NCI-H1105 (cell line): ENCODE measurements around the gene LEFTY1.

Experiments used
- DNase-seq: peaks from one replicate; lab custom pipeline; 2025; lab: John Stamatoyannopoulos, UW

The LEFTY1 gene

GRCh38 chr1:225871359-225872074 is 17.4 kb downstream of the LEFTY1 start:
- DNase-seq, result no peak

DNA sequence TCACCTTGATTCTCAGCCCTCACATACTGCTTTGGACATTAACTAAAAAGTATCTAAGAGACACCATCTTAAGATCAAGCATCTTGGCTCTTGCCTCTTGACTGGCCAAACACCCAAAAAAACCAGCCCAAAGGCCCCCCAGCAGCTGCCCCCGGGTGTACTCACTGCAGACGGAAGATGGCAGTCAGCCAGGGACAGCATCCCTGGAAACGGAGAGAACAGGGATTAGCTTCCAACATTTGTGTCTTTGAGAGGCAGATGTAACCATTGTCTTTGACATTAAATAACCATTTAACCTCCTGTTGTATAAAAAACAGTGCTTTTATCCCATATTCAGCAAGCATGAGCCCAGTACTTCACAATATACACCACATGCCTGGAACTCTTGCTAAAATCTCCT is 18.0 kb downstream of the LEFTY1 start:
- DNase-seq, result peak; percentile 31

DNA sequence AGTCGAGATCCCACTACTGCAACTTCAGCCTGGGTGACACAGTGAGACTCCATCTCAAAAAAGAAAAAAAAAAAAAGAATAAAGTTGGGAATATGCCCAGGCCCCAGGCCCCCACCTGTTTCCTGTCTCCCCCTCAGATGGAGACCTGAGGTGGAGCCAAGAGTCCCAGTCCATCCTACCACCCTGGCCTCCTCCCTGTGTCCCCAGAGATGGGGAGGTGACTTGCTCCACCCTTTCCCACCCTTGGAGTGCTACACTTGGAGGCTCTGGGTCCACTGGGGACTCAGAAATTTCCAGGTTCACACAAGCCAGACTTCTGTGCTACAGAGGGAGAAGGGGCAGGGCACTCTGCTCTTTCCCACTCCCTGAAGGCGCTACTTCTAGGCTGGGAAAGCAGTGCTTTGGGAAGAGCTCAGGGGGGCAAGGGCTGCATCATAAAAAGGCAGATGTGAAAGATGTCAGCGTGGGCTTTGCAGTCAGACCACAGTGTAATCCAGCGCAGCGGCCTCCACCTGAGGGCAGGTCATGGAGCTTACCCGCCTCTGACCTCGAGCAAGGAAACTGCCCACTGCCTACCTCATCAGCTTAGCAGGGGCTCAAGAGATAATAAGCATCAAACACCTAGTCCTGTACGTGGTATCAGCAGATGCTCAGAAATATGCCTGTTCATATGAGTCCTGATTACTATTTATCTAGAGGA is 20.2 kb downstream of the LEFTY1 start:
- no peak for DNase-seq

DNA sequence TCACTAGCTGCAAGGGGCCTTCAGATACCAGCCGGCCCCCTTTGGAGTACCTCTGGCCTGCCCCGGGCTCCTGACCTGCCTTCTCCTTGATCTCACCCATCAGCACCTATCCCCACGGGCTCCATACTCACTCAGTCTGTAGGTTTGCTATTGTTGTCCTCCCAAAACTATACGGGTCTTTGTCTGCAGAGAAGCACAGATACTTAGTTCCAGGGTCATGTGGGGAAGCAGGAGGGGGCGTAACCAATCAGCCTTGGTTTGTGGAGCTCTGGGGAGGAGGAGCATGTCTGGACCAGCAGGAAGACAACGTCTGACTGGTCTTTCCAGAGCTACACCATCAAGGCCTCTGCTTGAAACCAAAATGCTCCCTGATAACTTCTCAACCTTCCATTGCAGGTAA is 22.0 kb downstream of the LEFTY1 start:
- no peak for DNase-seq

DNA sequence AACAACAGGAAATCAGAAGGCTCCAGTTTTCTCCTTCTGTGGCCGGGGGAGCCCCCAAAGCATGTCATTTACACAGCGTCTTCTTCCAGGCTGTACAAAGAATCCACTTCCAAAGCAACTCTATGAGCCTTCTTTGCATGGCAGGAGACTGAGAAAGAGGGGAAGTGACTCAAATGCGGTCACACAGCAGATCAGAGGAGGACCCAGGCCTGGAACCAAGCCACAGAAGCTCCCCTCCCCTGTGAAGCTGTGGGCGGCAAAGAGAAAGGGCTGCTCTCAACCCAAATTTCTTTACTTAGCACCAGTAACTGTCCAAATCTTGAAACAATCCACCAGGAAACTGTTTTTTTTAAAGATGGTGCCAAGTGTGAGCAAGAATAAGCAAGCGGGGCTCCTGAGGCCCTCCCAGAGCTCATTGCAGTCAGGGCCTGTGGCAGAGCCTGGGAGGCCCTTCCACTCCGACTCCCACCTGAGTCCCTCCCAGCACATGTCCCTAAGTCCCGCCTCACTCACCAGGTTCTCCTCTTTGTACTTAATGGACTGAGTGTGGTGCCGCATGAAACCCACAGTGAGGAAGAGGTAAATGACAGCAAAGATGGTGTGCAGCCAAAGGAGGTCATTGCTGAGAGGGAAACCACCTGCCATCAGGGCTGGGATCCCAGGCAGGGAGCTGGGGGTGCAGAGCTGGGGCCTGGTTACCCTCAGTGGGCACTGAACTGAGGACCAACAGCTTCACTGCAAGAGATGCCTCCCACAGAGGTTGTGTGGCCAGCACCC is 22.7 kb downstream of the LEFTY1 start:
- DNase-seq, result no peak

DNA sequence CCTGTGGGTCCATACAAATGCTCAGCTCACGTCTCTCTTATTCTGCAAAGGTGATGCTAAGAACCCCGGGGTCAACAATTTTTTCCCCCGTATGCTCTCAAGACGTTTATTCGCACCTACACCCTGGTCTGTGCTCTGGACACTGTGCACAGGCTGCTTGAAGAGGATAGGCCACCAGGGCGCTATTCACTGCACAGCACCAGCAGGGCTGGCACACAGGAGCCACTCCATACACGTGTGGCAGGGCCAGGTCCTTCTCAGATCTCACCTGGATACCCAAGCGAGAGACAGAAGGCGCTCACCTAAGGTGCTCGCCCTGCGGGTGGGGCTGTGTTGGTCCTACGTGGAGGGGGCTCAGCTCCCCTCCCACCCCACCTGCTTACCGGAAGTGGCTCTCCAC is 23.4 kb downstream of the LEFTY1 start:
- DNase-seq, result no peak

DNA sequence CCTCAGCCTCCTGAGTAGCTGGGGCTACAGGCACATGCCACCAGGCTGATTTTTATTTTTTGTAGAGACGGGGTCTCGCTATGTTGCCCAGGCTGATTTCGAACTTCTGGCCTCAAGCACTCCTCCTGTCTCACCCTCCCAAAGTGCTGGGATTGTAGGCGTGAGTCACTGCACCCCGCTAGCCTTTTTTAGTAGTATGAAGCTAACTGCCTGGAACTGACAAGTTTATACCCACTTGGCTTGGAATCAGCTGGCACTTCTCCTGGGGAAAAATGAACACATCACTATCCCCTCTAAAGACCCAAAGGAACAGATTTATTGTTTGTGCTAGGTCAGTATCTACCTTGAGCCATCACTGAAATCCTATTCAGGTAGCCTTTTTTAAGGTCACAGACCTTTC is 25.8 kb downstream of the LEFTY1 start:
- no peak for DNase-seq

- DNase-seq, result no peak
Measured at GRCh38 chr1:225862581-225862950, 26.4 kb downstream of the LEFTY1 start.

DNA sequence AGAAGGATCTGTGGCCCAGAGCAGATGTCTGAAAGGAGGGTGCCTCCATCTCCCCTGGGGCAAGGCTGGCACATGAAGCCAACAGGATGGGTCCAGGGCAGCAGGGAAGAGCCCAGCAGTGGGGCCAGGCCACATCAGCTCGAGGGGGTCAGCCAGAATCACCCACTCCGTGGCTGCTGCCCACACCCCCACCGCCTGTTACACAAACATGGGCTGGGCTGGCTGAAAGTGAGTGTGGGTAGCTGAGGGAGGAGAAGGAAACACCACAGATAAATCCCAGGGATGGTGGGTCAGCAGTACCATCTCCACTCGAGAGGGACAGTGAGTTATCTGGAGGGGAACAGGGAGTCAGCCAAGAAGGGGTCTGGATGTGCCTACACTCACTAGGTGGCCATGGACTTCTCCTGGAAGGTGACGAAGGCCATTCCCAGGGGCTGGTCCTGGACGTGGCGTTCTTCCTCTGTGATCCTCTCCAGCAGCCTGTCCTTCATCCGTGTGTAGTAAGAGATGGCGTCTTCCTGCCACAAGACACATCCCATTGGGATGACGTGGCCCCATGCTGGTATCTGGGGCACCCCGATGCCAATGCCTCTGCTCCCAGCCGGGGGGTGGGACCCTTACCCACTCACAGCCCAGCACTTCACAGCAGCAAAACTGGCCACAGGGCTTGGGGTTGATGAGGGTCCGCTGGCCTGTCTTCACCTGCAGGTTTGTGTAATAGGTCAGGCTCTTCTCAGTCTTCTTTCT is 26.9 kb downstream of the LEFTY1 start:
- DNase-seq, result no peak

- no peak for DNase-seq
Measured at GRCh38 chr1:225860876-225861441, 28.0 kb downstream of the LEFTY1 start.

GRCh38 chr1:225860107-225860506 is 28.8 kb downstream of the LEFTY1 start:
- DNase-seq, result no peak

GRCh38 chr1:225859151-225859550 is 29.8 kb downstream of the LEFTY1 start:
- no peak for DNase-seq

DNA sequence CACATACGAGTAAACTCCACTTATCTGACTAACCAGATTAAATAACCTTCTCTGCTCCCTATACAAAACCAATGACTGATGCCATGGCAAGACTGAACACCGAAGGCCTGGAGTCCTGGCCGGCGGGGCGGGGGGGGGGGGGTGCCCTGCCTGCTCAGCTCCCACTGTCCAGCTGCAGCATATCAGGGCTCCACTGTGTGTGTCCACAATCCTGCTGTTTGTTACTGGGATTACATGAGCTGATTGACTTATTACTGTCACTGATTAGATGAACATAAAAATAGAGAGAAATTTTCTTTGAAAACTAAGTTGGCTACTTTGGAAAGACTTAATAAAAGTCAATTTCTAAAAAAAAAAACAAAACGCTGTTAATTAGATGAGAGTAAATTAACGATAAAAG is 31.7 kb downstream of the LEFTY1 start:
- no peak for DNase-seq

- DNase-seq, result no peak
Measured at GRCh38 chr1:225855503-225856300, 33.2 kb downstream of the LEFTY1 start.

DNA sequence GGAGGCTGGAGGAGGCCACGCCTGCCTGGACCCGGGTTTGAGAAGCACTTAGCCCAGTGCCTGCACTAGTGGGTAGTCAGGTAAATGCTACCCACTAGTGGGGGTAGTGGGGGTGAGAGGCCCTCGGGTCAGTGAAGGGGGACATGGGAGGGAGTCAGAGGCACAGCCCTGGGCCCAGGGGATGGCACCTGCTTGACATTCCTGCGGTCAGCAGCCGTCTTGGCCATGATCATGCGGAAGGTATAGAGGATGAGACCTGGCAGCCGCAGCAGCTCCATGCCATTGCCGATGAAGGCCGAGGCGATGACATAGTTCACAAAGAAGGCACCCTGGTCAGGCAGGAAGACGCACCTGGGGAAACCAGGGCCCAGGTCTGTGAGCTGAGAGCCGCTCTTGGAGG is 35.5 kb downstream of the LEFTY1 start:
- DNase-seq, result no peak

DNA sequence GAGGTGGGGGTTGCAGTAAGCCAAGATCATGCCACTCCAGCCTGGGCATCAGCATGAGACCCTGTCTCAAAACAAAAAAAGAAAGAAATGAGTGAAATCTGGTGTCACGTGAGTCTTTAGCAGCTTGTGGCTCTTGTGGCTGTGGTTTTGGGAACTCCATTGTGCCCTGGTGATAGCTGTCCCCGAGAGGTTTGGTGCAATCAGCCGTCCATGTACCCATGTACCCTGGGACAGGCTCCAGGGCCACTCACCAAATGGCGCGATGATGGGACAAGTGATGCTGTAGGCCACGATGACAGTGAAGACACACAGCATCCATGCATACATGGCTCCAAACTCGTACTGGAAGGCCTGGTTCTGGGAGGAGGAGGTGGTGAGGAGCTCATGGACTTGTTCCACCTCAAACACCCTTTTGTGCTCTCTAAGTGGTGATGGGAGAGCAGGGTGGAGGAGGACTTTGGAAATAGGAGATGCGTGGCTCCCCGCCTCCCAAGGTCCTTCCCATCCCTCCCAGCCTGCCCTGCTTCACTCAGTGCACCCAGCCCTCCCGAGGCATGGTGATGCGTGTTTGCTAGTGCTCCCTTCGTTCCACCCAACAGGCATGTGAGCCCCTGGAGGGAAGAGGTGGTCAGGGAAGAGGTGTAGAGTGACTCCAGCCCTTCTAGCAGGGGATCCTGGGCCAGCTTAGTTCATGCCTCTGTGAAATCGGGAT is 36.4 kb downstream of the LEFTY1 start:
- no peak for DNase-seq

DNA sequence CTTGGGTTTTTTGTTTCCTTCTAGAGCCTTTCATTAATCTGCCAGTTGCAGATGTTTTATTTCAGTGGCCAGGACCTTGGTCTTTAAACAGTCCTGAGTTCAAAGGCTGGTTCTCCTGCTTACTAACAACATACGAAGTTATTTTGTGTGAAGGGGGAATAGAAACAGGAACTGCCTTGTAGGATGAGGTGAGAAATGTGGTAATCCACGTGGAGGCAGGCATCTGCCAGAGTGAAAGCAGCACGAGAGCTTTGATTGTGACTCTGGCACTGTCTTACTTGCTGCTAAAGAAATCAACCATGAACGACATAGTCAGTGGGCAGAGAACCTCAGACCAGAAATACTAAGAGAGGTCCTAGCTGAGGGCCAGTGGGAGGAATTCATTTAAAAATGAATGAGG is 37.1 kb downstream of the LEFTY1 start:
- DNase-seq, result no peak

GRCh38 chr1:225850370-225850769 is 38.6 kb downstream of the LEFTY1 start:
- no peak for DNase-seq

GRCh38 chr1:225849925-225850324 is 39.0 kb downstream of the LEFTY1 start:
- DNase-seq, result no peak
